ENCODE measurements around the gene GLRA1. TPM values are rescaled to one million over a fixed set of nuclear protein-coding genes. Genes with fewer than 3 reads are reported as not detected.

Gene GLRA1
- total RNA-seq, 1 donor from 2014 or later: 0.39 TPM

DNA sequence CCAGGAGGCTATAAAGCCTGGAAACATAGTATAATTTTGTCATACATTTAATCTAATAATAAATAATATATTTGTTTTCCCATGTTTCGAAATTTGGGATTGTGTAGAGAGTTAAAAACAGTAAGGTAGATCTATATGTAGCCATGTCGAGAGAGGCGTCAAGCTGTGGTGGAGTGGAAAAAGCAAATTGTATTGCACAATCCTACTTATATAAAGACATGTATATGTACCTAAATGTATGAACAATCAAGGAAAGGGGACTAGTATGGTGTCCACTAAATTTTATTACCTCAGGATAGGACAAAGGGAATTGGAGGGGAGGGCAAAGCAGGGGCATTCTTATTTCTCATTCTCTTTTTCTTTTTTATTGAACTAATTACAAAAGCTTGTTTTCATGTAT, 52.0 kb downstream of the GLRA1 start:
- H3K4me3 Mint-ChIP-seq: no peak overlapping the region
- no peak for DNase-seq (ENCODE audit: extremely low spot score, unreplicated experiment)
- no peaks in the 10 kb centered on the region for H3K27me3 Mint-ChIP-seq
- TF ChIP-seq CTCF (conservative IDR thresholded peaks at IDR 0.05): no peak
- H3K4me1 Mint-ChIP-seq (ENCODE audit: unreplicated experiment): no peaks in the 10 kb centered on the region
- H3K36me3 Mint-ChIP-seq: no peaks in the 10 kb centered on the region
- H3K9me3 Mint-ChIP-seq: no peaks in the 10 kb centered on the region
- no peak overlapping the region for H3K27ac Mint-ChIP-seq

- H3K27ac Mint-ChIP-seq: no peak overlapping the region
- H3K9me3 Mint-ChIP-seq: no peaks in the 10 kb centered on the region
- no peaks in the 10 kb centered on the region for H3K4me1 Mint-ChIP-seq (ENCODE audit: unreplicated experiment)
- no peak for DNase-seq (ENCODE audit: extremely low spot score, unreplicated experiment)
- no peaks in the 10 kb centered on the region for H3K27me3 Mint-ChIP-seq
- no peaks in the 10 kb centered on the region for H3K36me3 Mint-ChIP-seq
- H3K4me3 Mint-ChIP-seq: no peak overlapping the region
- no peak for TF ChIP-seq CTCF (conservative IDR thresholded peaks at IDR 0.05)
Observed at GRCh38 chr5:151870820-151871219, 53.8 kb downstream of the GLRA1 start.

GRCh38 chr5:151870271-151870670, 54.4 kb downstream of the GLRA1 start:
- Mint-ChIP-seq H3K27me3 (no peaks in the 10 kb centered on the region), H3K36me3 (no peaks in the 10 kb centered on the region)
- no peak for DNase-seq (ENCODE audit: extremely low spot score, unreplicated experiment)

GRCh38 chr5:151869843-151870242, 54.8 kb downstream of the GLRA1 start:
- no peak for DNase-seq (ENCODE audit: extremely low spot score, unreplicated experiment)
- Mint-ChIP-seq H3K4me3 (no peak overlapping the region), H3K36me3 (no peaks in the 10 kb centered on the region), H3K27me3 (no peaks in the 10 kb centered on the region), H3K9me3 (no peaks in the 10 kb centered on the region), H3K4me1 (ENCODE audit: unreplicated experiment) (no peaks in the 10 kb centered on the region), H3K27ac (no peak overlapping the region)
- no peak for TF ChIP-seq CTCF (conservative IDR thresholded peaks at IDR 0.05)

More at GRCh38 chr5:151870271-151870670, 54.4 kb downstream of the GLRA1 start:
- no peaks in the 10 kb centered on the region for H3K4me1 Mint-ChIP-seq (ENCODE audit: unreplicated experiment)
- no peaks in the 10 kb centered on the region for H3K9me3 Mint-ChIP-seq
- H3K27ac Mint-ChIP-seq: no peak overlapping the region
- TF ChIP-seq CTCF (conservative IDR thresholded peaks at IDR 0.05): no peak
- H3K4me3 Mint-ChIP-seq: no peak overlapping the region

- H3K27me3 Mint-ChIP-seq: no peaks in the 10 kb centered on the region
- no peaks in the 10 kb centered on the region for H3K36me3 Mint-ChIP-seq
- H3K4me1 Mint-ChIP-seq (ENCODE audit: unreplicated experiment): no peaks in the 10 kb centered on the region
- DNase-seq (ENCODE audit: extremely low spot score, unreplicated experiment): no peak
- no peak overlapping the region for H3K4me3 Mint-ChIP-seq
- TF ChIP-seq CTCF (conservative IDR thresholded peaks at IDR 0.05): no peak
- no peak overlapping the region for H3K27ac Mint-ChIP-seq
- no peaks in the 10 kb centered on the region for H3K9me3 Mint-ChIP-seq
Observed at GRCh38 chr5:151868451-151868850, 56.2 kb downstream of the GLRA1 start.

Data from type B pancreatic cell (in vitro differentiated cells).